B cell (primary cell): Measurements from ENCODE around the gene COX7A1.

Experiments
- EZH2 ChIP-seq: IDR thresholded peaks from 2 replicates; pipeline ENCODE4 v1.6.1; 2012; ENCODE audit warnings: borderline replicate concordance, low read depth, mild to moderate bottlenecking, moderate library complexity, low read length; ENCODE audit not compliant: insufficient read depth, poor library complexity, severe bottlenecking
- TF ChIP-seq, protein P1 (sequence below): fragments of 200-600 bp; IDR thresholded peaks from one replicate; pipeline ENCODE4 v1.8.0; 2022; ENCODE audit warnings: antibody characterized with exemption, mild to moderate bottlenecking

DNA sequence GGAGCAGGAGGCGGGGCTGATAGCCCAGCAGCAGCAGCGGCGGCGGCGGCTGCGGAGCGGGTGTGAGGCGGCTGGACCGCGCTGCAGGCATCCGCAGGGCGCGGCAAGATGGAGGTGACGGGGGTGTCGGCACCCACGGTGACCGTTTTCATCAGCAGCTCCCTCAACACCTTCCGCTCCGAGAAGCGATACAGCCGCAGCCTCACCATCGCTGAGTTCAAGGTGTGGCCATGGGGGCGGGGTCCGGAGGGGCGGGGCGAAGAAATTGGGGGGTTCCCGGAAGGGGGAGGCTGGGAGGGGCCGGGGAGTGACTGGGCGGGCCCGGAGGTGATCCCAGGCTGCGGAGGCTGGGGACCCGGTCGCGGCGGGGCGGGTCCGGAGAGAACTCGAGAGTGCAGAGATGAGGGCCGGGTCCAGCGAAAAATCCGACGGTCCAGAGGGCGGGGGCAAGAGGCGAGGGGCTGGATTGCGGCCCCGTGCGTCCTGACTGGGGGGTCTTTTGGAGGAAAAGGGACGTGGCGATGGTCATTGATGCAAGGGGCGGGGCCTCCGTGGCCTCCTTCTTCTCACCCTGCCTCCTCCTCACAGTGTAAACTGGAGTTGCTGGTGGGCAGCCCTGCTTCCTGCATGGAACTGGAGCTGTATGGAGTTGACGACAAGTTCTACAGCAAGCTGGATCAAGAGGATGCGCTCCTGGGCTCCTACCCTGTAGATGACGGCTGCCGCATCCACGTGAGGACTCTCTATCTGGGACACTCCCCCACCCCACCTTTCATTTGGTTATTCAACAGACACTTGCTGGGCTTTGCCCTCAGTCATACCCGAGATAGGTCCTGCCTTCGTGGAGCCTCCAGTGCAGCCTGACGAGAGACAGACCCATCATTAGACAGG, 36.5 kb downstream of the COX7A1 start, which contains the start of gene TBCB:
- TF ChIP-seq, protein P1, sequence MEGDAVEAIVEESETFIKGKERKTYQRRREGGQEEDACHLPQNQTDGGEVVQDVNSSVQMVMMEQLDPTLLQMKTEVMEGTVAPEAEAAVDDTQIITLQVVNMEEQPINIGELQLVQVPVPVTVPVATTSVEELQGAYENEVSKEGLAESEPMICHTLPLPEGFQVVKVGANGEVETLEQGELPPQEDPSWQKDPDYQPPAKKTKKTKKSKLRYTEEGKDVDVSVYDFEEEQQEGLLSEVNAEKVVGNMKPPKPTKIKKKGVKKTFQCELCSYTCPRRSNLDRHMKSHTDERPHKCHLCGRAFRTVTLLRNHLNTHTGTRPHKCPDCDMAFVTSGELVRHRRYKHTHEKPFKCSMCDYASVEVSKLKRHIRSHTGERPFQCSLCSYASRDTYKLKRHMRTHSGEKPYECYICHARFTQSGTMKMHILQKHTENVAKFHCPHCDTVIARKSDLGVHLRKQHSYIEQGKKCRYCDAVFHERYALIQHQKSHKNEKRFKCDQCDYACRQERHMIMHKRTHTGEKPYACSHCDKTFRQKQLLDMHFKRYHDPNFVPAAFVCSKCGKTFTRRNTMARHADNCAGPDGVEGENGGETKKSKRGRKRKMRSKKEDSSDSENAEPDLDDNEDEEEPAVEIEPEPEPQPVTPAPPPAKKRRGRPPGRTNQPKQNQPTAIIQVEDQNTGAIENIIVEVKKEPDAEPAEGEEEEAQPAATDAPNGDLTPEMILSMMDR: no peak
- TF ChIP-seq EZH2: no peak
